GM21717 (cell line): ENCODE measurements around the gene CD247.
A peak's percentile ranks its signal among the peaks of the same experiment; 100 is the strongest.
"Not testable (repeated sequence)": the region's sequence is repeated elsewhere in the genome, so short reads cannot be mapped to it uniquely, and the experiment has no call there.

Source experiments
- ATAC-seq: cut with Tn5 transposase; IDR thresholded peaks from one replicate; pipeline ENCODE4 v1.9.1; 2021; ENCODE audit warnings: mild to moderate bottlenecking, moderate library complexity; ENCODE audit not compliant: unreplicated experiment

CD247 gene

DNA sequence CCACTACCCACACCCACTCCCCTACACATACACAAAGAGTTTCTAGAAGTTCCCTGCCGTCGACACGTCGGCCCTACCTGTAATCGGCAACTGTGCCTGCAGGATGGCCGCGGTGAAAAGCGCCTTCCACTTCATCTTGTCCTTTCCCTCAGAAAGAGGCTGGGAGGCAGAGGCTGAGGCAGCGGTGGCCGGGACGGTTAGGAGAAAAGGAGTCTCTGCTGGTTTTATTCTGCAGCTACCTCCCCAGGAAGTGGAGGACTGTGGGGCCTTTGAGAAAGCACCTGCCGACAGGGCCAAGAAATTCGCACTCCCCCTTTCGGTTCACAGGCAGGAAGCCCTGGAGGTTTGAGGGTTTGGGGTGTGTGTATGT lies at the start of gene CD247:
Gene CD247 (minus strand): TSS at position 199 of the 370 bp plus-strand sequence. CDS start 64 bp downstream, at position 135.
- ATAC-seq, result no peak

DNA sequence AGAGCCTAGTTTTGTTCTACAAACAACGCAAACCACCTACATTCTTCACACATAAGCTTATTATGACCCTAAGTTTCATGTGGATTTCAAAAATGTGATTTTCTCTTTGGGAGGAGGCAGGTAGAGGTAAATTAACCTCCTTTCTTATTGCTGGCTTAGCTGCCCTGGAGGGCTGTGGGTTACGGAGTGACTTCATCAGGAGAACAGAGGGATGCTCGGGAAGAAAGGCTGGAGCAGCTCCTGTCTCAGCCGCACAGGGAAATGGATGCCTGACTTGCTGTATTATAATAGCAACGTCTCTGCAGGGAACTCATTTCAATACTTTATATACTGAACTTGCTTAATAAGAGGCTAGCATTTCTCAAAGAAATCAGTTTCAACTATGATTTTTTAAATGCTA lies 49.3 kb upstream of the CD247 start:
- ATAC-seq, result no peak

DNA sequence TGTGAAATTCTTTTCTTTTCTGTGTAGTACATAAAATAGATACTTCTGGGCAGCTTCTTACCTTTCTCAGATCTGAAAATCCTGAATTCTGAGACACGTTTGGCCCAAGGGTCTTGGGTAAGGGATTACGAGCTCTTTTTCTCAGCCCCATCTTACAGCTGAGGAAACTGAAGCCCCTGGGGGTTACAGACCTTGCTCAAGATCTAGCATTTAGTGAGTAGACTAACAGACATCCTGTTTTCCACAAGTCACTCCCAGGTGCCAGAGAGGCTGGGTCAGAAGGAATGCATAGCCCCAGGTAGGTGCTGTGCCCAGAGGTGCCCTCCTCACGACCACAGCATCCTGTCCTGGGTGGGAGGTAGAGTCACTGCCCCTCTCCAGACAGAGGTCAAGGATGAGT lies 48.4 kb upstream of the CD247 start:
- ATAC-seq, result no peak

DNA sequence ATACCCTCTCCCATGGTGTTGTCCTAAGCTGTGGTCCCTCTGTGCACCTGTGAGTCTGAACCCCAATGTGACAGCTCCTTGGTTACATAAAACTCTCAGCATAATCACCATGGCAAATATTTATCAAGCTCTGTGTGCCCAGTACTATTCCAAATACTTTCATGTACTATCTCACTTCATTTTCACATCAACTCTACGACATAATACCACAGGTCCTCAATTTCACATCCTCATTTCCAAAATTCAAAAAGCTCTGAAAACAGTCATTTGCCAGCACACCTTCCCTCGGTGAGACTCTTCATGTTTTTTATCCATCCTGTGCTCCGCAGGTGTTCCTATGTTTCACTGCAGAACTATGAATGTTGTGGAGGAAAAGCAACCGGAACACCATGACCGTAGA lies 47.6 kb upstream of the CD247 start:
- no peak for ATAC-seq

DNA sequence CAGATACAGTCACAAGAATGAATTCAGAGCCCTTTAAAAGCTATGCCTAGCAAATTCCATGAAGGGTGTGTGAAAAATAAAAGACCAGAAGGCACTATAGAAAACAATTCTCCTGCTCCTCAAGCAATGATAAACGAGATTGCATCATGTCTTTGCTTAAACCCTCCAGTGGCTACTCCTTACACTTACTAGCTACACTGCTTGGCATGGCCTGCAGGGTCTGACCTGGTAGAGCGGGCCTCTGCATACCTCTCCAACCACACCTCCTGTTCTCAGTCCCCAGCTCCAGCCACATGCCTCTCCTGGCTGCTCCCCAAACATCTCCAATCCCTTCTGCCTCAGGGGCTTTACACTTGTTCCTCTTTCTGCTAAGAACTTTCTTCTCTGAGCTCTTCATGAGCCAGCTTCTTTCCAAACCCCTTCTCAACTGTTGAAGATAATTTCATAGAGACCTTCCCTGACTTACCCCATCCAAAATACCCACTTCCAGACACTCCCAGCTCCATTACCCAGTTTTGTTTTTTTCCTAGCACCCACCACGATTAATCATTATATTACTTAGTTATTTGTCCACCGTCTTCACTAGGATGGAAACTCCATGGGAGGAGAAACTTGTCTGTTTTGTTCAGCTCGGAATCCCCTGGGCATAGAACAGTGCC lies 46.4 kb upstream of the CD247 start:
- ATAC-seq, result no peak

DNA sequence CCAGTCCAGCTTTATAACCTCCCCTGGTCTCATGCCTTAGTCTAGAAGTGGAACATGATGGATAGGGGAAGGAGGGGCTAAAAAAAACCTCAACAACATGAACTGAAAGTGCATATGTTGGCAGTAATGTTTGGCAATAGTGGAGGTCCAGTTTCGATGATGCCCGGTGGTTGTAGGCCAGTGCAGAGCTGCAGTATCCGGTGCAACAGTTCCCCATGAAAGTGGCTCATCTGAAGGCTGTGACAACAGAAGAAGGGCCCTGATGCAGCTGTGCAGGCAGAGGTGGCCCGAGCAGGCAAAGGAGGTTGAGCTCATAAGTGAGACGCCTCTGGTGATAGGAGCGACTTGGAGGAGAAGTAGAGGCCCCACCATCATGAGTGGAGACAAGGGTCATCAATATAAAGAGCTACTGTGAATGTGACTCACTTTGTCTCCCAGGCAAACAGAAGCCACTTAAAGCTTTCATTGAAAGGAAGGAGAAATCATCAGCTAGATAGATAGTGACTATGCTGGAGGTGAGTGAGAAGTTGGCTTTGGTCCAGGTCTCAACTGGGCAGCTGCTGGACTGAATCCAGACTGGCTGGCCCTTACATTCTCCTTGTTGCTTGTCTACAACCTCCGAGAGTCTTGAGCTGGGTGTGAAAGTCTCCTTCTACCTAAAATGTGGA lies 45.4 kb upstream of the CD247 start:
- no peak for ATAC-seq

DNA sequence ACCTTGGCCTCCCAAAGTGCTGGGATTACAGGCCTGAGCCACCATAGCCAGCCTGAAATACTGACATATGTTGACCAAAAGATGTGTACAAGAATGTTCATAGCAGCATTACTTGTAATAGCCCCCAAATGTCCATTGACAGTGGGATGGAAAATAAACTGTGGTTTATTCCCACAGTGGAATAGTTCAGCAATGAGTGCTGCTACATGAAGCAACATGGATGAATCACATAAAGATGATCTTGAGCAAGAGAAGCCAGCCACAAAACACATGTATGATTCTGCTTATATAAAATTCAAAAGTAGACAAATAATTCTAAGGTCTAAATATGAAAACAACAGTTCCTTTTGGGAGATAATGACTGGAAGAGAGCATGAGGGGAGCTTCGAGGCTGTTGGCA lies 44.4 kb upstream of the CD247 start:
- no peak for ATAC-seq

DNA sequence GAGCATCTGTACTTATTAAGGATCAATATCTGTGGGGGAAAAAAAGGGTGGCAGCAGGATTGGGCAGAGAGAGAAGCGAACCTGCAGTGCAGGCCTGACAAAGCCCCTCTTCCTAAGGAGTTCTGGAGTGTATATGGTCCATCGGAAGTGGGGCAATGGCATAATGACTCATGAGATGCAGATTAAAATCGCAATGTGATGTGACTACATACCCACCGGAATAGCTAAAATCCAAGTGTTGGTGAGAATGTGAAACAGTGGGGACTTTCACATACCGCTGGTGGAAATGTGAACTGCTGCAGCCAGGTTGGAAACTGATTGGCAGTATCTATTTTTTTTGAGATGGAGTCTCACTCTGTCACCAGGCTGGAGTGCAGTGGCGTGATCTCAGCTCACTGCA lies 43.4 kb upstream of the CD247 start:
- ATAC-seq, result no peak

DNA sequence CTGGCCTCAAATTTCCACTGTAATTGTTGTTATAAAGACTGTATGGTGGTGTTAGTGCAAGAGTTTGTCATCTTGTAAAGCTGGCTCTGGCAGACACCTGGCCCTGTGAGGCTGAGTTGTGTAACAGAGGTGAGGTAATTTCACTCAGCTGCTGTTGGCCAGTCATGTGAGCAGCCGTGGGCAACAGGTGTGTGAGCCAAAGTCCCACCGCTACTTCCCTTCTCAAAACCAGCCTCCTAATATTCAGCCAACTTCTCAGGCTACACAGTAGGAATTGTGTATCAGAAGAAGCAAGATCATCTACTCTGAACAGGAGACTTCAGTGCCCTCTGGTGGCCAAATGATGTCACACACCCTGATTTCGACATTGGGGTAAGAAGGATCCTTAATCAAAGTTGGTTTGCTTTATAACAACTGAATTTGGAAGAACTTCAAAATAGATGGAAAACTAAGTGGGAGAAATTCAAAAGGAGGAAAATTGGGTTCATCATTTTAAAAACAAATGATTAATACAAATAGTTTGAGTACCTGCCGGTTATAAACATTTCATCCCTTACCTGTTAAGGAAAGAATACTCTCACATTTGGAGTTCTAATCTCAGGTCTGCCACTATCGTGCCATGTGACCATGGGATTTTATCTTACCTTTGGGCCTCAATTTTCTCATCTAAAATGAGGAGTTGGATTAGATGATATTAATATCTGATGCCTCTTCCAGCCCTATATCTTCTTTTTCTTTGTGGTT lies 37.8 kb upstream of the CD247 start:
- no peak for ATAC-seq

DNA sequence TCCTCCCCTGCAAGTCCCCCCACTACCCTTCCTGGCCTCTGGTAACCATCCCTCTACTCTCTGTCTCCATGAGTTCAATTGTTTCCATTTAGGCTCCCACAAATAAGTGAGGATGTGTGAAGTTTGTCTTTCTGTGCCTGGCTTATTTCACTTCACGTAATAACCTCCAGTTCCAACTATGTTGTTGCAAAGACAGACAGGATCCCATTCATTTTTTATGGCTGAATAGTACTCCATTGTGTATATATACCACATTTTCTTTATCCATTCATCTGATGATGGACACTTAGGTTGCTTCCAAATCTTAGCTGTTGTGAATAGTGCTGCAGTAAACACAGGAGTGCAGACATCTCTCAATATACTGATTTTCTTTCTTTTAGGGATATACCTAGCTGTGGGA lies 36.7 kb upstream of the CD247 start:
- ATAC-seq, result not testable (repeated sequence)

DNA sequence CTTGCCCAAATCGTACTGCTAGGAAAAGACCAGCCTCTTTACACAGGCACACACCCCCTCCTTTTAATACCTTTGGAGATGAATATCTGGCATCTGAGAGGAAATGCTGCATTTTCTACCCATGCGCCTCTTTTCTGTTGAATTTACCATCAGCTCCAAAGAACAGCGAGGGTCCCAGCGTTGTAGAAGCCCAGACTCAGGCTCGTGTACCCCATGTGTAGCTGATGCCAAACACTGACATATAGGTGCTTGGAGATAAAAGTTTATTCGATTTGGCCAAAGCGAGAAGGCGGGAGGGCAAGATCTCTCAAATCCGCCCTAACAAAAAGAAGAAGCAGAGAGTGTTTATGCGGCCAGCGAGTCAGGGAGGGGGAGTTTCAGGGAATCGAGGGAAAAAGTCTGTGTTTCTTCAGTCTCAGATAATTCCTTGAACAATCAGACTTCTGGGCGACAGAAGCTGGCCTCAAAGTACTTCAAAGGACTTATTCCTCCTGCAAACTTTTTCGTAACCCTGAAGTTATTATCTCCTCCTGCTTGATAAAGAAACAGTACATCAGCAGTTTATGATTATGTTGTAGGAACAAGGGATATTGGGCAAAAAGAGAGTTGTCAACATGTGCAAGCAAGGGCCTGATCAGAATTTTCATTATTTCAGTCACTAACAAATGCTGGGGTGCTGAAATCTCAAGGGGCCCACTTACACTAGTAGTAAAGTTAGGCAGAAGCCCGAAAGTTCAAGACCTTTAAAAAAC lies 35.9 kb upstream of the CD247 start:
- ATAC-seq, result peak; percentile 25

DNA sequence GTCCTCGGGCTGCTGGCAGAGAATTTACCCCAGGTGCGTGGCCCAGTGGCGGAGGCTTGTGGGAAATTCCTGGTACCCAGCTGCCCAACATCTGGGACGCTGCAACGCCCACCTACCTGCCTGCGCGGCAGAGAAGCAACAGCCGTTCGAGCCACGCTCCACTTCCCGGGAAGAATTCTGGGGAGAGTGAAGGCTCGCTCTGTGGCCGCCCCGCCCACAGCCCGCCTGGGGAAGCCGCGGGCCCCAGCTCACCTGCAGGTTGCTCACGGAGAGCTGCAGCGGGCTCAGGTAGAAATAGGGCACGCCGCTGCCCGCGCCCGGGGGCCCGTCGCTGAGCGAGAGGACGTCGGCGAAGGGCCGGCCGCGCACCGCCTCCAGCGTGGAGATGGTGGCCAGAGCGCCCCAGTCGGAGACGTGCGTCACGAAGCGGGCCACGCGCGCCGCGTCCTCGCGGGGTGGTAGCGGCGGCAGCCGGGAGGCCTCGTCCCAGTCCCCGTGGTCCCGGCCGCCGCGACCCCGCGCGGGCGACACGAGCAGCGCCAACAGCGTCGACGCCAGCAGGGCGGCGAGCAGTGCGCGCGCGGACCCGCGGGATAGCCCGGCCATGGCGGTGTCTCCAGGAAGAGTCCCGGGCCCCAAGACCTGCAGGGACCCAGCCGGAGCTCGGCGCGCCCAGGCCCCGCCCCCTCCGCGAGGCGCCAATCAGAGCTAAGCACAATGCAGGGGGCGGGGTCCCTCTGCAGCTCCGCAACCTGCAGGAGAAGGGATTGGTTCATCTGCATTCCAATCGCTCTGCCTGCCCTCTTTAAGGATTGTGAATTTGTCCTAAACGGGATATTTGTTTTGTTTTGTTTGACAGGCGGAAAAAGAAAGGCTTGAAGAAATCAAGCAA lies 35.1 kb upstream of the CD247 start, which contains the start of gene CREG1:
Gene CREG1 (minus strand): TSS at position 627 of the 892 bp plus-strand sequence.
- peak; percentile 97 for ATAC-seq

DNA sequence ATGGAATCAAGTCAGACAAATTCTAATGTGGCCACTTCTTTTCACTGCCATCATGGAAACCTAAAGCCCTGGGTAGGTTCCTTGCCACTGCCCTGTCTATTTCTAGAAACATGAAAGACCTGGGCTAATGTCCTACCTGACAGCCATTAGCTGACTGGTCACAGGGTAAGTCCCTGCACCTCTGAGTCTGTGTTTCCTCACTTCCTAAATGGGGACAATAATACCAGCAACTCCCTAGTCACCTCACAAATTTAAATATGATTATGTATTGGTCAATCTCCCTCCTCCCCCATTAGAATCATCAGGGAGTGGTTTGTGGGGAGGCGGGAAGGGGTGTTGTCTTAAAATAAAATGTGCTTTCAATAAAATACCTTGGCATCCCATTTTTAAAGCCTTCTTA lies 33.0 kb upstream of the CD247 start:
- ATAC-seq, result no peak

DNA sequence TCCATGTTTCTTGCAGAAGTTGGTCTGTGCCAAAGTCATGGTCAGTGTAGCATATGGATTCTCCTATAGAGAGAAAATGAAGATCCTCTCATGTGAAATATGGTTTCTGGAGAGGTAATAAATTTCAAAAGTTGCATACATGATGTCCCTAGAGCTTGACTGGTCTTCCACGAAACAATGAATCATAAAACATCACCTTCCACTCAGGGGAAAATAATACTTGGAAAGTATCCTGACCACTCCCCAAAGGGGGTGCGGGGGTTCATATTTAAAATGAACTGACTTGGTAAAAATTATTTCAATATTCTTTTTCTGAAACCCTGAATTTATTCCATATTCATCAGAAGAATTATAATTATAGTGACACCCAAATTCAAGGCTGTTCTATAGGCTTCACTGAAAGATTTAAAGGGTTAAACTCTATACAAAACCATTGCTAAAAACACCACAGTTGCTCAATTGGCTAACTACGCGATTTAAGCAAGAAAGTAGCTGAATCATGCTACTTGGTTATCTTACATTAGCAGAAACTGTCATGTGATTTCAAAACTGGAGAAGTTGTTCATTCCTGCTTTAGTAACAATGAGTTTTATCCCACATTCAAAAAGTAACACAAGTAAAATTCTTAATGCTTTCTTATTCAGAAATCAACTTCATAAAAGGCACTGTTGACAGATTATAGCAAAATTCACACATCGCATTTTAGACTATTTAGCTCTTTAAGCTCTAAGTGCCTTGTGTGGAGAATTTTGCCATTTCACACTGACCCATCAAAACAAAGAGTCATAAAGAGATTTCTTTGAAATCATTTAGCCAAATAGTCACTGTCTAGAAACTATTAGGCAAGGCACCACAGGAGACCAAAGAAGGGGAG lies 30.0 kb upstream of the CD247 start:
- no peak for ATAC-seq

DNA sequence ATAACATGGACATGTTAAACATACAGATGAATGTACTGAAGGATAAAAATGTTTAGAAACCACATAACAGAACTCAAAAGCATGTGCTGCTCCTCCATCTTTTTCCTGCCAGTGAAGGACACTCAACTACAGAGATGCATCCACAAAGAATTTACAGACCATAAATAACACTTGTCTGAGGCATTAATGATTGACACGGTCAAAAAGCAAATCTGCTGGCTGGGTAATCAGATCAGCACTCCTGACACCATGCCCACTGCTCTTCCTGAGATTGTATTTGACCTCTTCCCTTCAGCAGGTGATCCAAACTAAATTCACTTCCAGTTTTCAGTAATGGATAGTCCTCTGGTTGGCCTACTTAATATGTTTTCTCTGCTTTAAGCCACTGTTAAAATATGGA lies 28.6 kb upstream of the CD247 start:
- ATAC-seq, result no peak

DNA sequence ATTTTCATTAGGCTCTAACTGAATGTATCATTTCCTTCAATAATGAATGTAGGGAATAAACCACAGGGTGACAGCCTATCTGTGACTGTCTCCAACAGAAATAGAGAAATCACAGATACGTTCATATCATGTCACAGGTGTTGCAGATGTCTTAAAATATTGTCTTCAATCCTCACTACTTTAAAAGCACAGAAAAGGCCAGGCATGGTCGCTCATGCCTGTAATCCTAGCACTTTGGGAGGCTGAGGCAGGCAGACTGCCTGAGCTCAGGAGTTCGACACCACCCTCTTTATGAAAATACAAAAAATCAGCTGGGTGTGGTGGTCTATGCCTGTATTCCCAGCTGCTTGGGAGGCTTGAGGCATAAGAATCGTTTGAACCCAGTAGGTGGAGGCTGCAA lies 27.0 kb upstream of the CD247 start:
- no peak for ATAC-seq

DNA sequence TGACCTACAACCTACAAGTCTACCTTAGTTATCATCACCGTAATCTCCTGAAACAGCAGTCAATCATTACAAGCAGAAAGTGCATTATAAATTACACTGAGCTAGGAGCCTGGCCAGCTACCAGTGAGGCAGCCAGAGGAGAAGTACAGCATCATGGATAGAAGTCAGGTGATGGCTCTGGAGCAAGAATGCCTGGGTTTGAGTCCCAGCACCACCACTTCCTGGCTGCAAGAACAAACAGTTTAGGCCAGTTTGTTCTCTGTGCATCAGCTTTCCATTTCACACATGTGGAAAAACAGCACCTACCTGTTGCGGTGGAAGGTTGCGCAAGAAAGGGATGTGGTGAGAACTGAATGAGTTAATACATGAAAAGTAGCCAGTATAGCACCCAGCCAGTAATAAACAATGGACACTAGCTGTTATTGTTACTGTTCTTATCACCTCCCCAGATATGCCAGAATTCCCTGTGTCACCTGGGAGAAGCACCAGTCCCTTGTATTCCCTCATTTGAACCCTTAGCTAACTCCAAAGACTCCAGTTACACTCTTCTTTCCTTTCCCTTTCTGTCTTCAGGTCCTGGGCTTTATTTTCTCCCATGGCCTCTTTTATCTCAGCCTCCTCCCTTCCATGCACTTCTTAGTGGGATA lies 26.2 kb upstream of the CD247 start:
- ATAC-seq, result no peak

DNA sequence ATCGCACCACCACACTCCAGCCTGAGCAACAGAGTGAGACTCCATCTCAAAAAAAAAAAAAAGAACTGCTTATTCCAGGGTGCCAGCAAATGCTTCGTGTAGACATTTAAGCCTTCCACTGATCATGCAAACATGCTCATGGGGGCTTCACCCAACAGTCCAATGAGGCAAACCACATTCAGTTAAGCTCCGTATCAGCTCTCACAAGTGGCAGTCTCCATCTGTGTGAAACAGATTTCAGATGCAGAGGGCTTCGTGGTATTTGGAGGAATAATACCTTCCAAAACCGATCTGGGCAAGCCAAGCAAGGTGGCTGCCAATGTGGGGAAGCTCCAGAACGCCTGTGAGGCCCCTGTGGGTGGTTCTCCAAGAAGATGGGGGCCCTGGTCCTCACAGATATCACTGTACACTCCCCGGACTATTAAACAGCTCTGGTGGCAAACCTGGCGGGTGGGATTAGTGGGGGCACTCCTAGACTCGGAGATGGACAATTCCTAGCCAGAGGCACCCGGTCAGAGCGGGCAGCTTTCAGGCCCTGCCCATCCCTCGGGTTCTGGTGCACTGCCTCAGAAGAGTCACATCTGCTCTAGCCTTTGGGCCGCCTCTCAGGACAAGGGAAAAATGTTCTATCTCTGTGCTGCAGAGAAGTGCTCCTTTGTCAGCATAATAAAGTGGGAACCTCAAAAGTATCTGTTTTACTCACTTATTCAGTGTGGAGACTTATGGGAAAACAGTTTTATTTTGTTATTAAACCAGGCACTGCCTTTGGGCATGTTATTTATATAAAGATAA lies 25.1 kb upstream of the CD247 start:
- no peak for ATAC-seq
